Dermis microvascular lymphatic vessel endothelial cell (primary cell): ENCODE measurements around the gene RGS17. TPM values are rescaled to one million over a fixed set of nuclear protein-coding genes. Genes with fewer than 3 reads are reported as not detected.

Experiments
- total RNA-seq: library from RNA; depleted of rRNA; stranded (reverse); fragments of >200 nt; gene quantifications from 2 replicates; pipeline ENCODE4 v1.2.1, GENCODE V29; 2014

Gene RGS17
- total RNA-seq, 1 donor from 2014 or later: 4.1 TPM

Other genes with a start within 250 kb of the RGS17 start
- gene FBXO5, start 148.2 kb downstream of the RGS17 start, total RNA-seq: 7.0 and 10.8 TPM in 2 replicates
- 13.5 and 15.1 TPM in 2 replicates for gene MTRF1L, start 128.6 kb downstream of the RGS17 start, total RNA-seq